T follicular helper cell (primary cell): ENCODE data around the gene COBL.

Experiments
- DNase-seq: peaks from one replicate; pipeline ENCODE4 v3.0.0-alpha.2; 2020; ENCODE audit warnings: low read depth

The COBL gene

GRCh38 chr7:51113962-51114361, 202.6 kb downstream of the COBL start:
- DNase-seq, result no peak

GRCh38 chr7:51113560-51113959, 203.0 kb downstream of the COBL start:
- no peak for DNase-seq

GRCh38 chr7:51111241-51111940, 205.2 kb downstream of the COBL start:
- no peak for DNase-seq

GRCh38 chr7:51108134-51108533, 208.5 kb downstream of the COBL start:
- no peak for DNase-seq

- DNase-seq, result no peak
These were observed 212.3 kb downstream of the COBL start for GRCh38 chr7:51104278-51104677.

- DNase-seq, result no peak
These were observed 212.9 kb downstream of the COBL start for GRCh38 chr7:51103718-51104117.

- no peak for DNase-seq
These were observed 213.8 kb downstream of the COBL start for GRCh38 chr7:51102828-51103227.

- DNase-seq, result no peak
These were observed 215.4 kb downstream of the COBL start for GRCh38 chr7:51101111-51101757.

- DNase-seq, result no peak
These were observed 226.2 kb downstream of the COBL start for GRCh38 chr7:51090411-51090810.

GRCh38 chr7:51085034-51085692, 231.4 kb downstream of the COBL start:
- no peak for DNase-seq

- DNase-seq, result no peak
These were observed 232.5 kb downstream of the COBL start for GRCh38 chr7:51084121-51084520.

GRCh38 chr7:51082940-51083533, 233.6 kb downstream of the COBL start:
- DNase-seq, result no peak

- DNase-seq, result no peak
These were observed 234.3 kb downstream of the COBL start for GRCh38 chr7:51082096-51082840.

- DNase-seq, result no peak
These were observed 235.2 kb downstream of the COBL start for GRCh38 chr7:51081270-51081890.

- DNase-seq, result no peak
These were observed 235.9 kb downstream of the COBL start for GRCh38 chr7:51080622-51081269.

GRCh38 chr7:51080216-51080615, 236.4 kb downstream of the COBL start:
- no peak for DNase-seq

- no peak for DNase-seq
These were observed 237.1 kb downstream of the COBL start for GRCh38 chr7:51079494-51079893.

GRCh38 chr7:51078653-51079052, 238.0 kb downstream of the COBL start:
- DNase-seq, result no peak

- no peak for DNase-seq
These were observed 238.6 kb downstream of the COBL start for GRCh38 chr7:51077987-51078370.

GRCh38 chr7:51077316-51077986, 239.2 kb downstream of the COBL start:
- no peak for DNase-seq
